Fibroblast of skin of right quadriceps (primary cell): ENCODE results near the gene P4HA3.
A peak's percentile ranks its signal among the peaks of the same experiment; 100 is the strongest.
"Not testable (repeated sequence)": the region's sequence is repeated elsewhere in the genome, so short reads cannot be mapped to it uniquely, and the experiment has no call there.

Experiments
- DNase-seq: peaks from one replicate; pipeline ENCODE4 v3.0.0-alpha.2; 2013

Gene P4HA3

DNA sequence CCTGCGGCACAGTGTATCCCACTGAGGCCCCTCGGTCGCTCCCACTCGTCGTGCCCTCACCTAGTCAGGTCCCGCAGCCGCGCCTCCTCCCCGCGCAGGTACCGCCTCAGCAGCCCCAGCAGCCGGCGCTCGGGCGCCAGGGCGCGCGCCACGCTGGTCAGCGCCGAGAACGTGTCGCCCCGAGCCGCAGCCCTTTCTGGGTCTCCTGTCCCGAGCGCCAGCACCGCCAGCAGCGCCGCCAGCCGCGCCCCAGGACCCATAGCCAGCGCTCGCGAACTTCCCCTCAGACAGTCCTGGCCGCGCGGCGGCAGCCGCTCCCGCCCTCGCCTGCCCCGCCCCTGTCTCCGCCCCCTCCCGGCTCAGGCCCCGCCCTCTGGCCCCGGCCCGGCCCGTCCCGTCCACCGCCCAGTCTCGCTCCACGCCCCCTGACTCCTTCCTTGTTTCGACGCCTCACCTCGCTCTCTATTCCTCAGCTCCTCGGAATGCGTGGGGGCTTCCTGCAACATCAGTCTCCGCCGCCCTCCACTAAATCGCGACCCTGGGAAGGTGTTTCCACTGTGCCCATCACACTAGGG is at the start of gene P4HA3:
TSS of gene P4HA3 (minus strand) at position 289 of the 575 bp plus-strand sequence. CDS start at position 260, 29 bp downstream.
- DNase-seq = peak; percentile 52

DNA sequence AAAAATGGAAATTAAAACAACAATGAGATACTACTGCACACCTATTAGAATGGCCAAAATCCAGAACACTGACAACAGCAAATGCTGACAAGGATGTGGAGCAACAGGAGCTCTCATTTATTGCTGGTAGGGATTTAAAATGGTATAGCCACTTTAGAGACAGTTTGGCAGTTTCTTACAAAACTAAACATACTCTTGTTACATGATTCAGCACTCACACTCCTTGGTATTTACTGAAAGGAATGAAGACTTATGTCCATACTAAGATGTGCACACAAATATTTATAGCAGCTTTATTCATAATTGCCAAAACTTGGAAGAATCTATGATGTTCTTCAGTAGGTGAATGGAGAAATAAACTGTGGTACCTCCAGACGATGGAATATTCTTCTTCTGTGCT is 46.0 kb upstream of the P4HA3 start:
- DNase-seq = no peak

GRCh38 chr11:74355626-74356025 is 44.2 kb upstream of the P4HA3 start:
- no peak for DNase-seq

GRCh38 chr11:74354036-74354435 is 42.6 kb upstream of the P4HA3 start:
- no peak for DNase-seq

GRCh38 chr11:74347381-74347780 is 35.9 kb upstream of the P4HA3 start:
- no peak for DNase-seq

GRCh38 chr11:74345420-74345819 is 34.0 kb upstream of the P4HA3 start:
- no peak for DNase-seq

GRCh38 chr11:74341921-74342320 is 30.5 kb upstream of the P4HA3 start:
- DNase-seq = no peak

DNA sequence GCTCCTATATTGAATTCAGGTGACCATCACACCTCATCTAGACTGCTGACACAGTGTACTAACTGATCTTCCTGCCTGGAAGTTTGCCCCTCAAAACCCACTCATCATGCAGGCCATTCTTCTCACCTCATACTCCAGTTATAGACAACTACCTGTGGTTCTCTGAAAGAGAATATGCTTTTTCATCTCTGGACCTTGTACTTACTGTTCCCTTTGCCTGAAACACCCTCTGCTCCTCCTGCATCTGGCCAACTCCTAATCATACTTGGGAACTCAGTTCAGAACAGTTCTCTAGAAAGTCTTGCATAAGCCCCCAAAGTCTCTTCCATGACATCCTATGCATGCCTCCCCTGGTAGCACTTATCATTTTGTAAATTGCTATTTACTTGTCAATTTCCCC is 28.2 kb upstream of the P4HA3 start:
- no peak for DNase-seq

- no peak for DNase-seq
Measured at GRCh38 chr11:74338963-74339362, 27.5 kb upstream of the P4HA3 start.

DNA sequence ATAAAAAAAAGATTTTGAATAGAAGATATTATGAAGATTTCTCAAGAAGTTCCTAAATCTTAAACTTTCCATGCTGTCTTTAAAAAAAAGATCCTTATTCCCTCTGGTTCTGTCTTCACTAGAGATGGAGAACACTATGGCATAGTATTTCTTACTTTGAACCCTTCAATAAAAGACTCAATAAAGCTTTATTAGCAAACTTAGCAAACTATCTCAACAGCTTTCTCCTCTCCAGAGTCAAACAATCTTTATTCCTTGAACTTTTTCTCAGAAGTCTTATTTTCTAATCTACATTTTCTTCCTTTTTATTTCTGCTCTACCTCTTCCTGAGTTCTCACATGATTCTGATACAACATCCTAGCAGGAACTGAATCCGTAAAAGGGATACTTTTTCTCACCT is 21.8 kb upstream of the P4HA3 start:
- no peak for DNase-seq

DNA sequence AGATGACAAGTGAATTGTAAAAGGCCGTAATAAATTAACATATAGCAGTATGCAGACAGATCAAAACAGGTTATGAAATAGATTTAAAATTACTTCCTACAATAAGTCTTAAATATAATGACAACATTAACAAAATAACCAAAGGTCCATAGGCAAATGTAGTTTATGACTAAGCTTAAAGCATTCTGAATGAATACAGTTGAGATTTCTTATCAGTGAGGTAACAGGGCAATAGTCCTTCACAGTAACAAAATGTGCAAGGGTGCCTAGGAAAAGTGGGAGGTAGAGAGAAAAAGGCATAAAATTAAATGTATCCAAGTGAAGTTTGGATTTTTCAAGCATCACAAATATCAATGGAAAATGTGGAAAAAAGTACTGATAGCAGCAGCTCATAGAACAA is 20.9 kb upstream of the P4HA3 start:
- DNase-seq = no peak

DNA sequence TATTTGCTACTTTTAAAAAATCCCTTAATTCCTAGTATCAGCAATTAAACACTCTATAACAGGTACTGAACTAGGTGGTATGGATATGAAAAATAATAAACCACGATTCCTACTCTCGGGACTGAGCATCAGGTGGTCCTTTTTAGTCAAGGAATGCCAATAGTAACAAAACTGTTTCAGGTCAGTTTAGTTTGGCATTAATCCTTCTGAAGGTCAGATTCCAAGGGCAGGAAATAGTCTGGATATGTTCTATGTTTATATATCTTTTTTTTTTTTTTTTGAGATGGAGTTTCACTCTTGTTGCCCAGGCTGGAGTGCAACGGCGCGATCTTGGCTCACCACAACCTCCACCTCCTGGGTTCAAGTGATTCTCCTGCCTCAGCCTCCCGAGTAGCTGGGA is 19.6 kb upstream of the P4HA3 start:
- not testable (repeated sequence) for DNase-seq

DNA sequence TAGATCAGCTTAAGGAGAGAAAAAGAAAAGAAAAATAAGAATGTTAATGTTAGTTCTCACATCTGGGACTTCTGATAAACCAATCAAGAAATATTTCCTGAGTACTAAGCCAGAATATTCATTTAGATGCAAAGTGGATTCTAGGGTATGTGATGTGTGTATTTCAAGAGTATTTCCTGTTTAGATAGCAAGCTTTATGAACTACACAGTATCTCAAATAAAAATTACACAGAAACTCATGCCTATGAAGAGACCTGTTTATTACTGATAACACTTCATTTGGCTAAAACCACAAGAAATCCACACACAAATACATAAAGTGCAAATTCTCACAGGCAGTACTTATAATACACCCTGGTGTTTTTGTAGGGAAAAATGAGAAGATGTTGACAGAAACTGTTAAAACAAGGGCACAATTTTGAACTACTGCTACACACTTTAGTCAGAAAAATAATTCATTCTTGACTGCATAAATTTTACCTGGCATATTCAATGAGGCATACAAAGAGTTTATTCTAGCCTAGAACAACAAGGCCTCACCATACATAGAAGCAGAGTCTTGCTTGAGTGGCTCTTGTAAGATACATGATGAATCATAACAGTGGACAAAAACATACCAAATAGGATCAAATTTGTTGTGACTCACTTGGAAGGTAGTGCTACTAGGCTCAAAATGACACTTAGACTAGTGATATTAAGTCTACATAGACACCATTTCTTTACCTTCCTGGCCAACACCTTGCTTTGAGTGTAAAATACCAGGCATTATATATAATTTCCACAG is 18.8 kb upstream of the P4HA3 start:
- DNase-seq = peak; percentile 56

GRCh38 chr11:74327076-74327475 is 15.6 kb upstream of the P4HA3 start:
- no peak for DNase-seq

GRCh38 chr11:74326665-74327064 is 15.2 kb upstream of the P4HA3 start:
- DNase-seq = no peak

- peak; percentile 87 for DNase-seq
Measured at GRCh38 chr11:74325649-74326645, 14.5 kb upstream of the P4HA3 start.

GRCh38 chr11:74322667-74323066 is 11.2 kb upstream of the P4HA3 start:
- DNase-seq = no peak

GRCh38 chr11:74321487-74322188 is 10.2 kb upstream of the P4HA3 start:
- DNase-seq = peak; percentile 54

DNA sequence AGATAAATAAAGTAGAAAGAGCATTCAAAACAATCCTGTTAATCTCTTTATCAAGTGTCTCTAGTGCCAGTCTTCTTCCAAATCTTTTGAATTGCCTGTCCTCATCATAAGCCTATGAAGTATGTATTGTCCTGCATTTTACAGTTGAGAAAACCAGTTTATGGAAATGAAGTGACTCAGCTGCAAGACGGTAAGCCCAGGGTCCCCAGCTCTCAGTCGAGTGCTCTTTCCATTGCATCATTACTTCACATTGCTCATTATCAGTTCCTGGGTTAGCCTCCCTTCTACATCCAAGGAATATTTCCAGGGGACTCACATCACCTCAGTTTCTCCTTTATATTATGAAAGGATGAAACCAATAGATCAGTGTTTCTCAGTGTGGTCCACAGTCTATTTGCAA is 9.1 kb upstream of the P4HA3 start:
- DNase-seq = no peak

DNA sequence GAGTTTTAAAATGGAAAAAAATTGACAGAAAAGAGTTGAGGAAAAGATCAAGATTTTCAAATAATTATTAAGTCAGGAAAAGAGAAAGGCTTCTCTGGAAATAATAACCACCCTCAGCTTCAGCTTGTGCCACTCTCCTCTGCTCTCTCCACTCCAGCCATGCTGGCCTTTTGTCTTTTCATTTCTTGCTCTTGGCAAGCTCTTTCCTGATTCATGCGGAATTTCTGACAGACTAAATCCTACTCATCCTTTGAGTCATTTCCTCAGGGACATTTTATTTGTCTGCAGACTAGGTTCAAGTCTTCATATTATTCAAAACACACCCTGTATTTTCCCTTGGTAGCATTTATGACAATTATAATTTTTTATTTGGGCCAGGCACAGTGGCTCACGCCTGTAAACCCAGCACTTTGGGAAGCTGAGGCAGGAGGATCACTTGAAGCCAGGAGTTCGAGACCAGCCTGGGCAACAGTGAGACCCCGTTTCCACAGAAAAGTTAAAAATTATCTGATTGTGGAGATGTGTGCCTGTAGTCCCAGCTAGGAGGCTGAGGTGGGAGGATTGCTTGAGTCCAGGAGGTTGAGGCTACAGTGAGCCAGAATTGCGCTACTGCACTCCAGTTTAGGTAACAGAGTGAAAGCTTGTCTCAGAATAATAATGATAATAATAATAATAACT is 7.8 kb upstream of the P4HA3 start:
- DNase-seq = peak; percentile 95

DNA sequence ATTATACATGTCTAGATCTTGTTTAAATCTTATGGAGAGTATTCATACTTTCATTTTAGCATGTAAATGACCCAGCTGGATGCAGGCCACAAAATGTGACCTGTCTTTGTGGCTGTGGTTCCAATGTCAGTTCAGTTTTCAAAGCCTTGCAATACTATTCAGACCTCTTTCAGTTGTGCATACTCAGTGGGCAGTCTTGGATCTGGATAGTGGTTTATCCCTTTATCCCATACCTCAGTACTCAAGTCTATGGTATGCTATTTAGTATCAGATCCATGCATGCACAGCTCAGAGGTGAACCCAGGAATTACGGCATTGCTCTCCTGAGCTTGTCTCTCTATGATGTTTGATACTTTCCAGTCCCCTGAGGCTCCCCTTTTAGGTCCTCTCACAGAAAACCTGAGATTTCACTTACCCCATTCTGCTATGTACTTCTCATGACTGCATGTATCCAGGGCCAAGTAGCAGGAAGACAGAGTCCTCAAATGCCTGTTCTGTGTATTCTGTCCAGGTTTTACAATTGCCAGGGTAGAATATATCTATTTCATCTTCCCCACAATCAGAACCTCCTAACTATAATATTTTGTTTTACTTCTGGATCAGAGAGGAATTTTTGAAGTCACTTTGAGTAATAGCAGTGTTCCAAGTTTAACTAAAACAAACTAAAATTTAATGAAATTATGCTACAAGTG is 6.9 kb upstream of the P4HA3 start:
- peak; percentile 46 for DNase-seq
